Ecto neural progenitor cell (in vitro differentiated cells): ENCODE results near the gene MBP.
A peak's percentile ranks its signal among the peaks of the same experiment; 100 is the strongest.

Experiments used
- DNase-seq: peaks from one replicate; pipeline ENCODE4 v3.0.0-alpha.2; 2018; ENCODE audit warnings: low spot score

Gene MBP

DNA sequence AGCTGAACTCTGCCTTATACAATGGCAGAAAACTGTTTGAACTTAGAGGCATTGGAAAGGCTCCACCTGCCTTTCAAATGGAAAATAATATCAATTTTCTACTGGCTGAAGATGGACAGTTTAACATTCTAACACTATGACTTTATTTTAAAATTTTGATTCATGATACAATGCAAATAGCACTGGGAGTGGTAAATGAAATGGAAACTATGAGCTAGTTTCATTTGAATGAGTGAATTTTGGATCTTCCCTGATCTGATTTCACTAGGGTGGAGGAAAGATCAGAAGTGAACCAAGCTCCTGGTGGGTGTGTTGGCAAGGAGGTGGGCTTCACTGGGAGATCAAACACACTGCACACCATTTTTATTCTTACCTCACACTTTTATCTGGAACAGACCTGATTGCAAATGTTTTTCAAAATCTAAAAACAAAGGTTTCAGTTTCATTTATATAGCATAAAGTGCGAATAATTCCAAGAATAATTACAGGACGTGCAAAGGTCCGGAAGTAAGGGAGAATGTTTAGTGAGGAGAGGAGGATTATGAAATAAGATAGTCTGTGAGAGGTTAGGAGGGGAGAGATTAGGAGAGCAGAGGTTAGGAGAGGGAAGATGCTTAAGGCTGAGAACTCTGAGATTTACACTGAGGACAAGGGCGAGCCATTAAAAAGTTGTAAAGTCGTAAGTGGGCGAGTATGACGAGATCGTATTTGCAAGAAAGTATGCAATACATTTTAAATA, 18.6 kb upstream of the MBP start:
- no peak for DNase-seq

DNA sequence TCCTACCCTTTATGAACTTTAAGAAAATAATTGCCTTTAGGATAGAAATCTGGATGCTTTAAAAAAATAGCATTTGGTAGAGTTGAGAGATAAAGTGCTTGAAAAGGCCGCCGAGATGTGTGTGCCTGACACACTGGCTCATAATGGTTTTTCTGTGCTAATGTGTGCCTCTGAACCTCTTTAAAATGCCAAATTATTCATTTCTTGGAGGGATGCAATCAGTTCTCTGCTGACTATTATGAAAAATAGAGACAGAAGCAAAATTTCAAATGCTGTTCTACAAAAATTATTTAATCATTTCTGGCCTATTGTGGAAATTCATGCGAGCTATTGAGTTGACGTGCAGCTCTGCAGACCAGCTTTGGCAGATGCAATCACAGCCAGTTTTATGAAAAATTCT, 18.0 kb upstream of the MBP start:
- no peak for DNase-seq

DNA sequence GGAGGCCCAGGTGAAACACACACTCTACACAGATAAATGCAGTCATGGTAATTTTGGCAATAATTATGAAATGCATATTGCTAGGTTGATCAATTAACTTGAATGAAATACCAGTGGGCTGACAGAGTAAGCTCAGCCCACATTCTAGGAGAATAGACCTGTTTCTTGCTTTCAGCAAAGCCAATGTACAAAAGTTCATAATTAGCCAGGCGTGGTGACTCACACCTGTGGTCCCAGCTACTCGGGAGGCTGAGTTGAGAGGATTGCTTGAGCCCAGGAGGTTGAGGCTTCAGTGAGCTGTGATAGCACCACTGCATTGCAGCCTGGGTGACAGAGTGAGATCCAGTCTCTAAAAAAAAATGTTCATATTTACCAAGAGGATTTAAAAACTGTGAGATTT, 15.7 kb upstream of the MBP start:
- no peak for DNase-seq

DNA sequence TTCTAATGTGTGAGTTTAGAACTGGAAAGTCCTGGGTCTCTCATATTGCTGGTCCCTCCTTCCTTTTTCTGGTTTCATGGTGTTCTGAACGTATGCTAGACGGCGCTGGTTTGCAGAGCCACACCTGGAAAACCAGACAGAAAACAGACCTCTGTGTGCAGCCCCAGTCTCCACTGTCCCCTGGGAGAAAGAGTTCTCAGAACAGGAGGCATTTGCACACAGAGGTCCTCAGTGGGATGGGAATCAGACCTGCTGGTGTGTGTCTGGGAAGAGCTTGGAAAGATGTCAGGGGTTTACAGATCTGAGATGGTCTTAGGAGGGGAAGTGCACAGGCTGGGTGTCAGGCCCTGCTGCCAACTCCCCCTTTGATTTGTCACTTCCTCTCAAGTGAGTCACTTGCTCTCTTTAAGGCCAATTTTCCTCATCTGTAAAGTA, 14.9 kb upstream of the MBP start:
- no peak for DNase-seq

DNA sequence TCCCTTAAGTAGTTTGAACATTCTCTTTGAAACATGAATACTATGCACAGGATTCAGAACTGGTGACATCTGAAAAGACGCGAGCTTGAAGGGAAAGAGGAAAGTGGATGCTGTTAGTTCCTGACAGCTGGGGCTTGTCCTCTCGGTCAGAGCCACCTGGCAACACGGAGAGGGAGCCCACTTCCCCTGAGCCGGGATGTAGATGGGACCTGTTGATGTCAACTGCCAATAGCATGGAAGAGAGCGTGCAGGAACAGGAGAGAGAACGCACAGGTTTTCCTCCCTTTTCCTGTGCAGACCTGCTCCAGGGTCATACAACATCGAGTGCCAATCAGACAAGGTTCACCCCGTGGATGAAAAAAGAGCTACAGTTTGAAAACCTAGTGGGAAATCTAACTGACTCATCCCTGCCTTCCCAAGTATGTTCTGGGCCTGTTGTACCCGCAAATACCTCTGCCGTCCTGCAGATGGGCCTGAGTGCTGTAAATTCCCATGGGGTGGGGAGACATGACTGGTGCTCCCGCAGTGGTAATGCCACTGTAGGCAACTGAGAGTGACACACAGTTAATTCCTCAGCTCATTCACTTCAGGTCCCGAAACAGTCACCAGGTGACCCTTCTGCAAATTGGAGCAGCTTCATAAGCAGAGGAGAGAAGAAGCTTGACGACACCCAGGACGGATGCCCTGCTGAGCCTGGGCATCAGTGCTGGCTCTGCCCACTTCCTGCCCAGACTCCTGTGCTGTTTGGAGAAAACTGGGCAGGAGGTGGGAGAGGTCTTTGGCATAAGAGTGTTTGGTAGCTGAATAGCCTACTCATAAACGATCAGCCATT, 13.9 kb upstream of the MBP start:
- no peak for DNase-seq

DNA sequence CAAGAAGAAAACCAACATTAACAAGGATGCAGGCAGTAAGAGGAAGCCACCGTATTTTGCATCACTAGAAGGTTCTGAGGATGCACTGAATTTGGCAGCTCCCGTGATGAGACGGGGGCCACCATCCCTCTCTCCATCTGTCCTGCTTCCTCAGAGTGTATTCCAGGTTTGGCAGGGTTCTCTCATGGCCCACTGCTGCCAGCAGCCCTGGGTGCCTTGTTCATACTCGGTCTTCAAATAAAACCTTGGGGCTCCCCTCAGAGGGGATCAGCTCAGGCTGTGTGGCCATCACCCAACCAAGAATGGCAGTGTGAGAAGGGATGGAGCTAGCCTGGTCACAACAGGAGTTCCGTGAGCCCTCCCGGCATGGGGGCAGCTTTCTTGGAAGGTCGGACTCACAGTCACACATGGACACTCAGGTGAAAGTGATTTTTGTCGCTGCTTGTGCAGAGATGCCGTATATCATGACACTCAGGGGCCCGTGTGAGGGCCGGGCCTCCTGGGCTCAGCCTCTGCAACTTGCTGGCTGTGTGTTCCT, 12.8 kb upstream of the MBP start:
- DNase-seq, result no peak

DNA sequence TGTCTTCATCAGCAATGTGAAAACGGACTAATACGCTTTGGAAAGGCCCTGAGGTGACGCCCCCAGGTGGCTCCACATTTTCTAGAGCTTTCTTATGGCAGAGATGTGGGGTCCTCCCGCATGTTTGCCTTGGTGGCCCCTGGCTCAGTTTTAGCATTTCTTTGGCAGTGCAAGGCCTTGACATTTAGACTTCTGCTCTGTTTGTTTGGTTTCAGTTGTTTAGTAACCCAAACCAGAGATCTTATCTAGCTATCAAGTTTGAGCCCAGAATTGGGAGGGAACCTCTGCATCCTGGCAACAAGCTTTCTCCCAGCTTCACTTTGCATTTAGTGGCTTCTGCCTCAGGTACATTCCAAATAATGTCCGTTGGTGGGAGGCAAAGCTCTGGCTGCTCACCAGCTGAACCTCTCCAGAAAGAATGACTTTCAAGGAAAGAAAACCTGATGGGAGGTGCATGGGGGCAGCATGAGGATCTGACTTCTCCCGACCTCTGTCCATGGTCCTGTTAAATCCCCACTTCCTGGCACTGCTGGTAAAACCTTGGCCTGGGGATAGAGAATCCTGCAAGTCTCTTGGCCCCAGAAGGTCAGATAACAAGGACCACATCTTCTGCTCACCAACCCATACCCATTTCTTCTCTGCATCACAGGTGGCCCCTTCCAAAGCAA, 12.0 kb upstream of the MBP start:
- no peak for DNase-seq

DNA sequence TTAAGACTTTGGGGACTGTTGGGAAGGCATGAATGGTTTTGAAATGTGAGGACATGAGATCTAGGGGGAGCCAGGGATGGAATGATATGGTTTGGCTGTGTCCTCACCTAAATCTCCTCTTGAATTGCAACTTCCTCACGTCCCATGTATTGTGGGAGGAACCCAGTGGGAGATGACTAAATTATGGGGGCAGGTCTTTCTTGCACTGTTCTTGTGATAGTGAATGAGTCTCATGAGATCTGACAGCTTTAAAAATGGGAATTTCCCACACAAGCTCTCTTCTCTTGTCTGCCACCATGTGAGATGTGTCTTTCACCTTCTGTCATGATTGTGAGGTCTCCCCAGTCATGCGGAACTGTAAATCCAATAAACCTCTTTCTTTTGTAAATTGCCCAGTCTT, 11.5 kb upstream of the MBP start:
- DNase-seq, result no peak

DNA sequence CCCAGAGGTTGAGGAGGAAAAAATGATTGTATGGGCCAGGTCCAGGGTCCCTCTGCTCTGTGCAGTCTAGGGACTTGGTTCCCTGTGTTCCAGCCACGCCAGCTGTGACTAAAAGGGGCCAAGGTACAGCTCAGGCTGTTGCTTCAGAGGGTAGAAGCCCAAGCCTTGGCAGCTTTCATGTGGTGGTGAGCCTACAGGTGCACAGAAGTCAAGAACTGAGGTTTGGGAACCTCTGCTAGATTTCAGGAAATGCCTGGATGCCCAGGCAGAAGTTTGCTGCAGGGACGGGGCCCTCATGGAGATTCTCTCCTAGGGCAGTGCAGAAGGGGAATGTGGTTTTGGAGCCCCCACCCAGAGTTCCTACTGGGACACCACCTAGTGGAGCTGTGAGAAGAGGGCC, 10.6 kb upstream of the MBP start:
- DNase-seq, result no peak

DNA sequence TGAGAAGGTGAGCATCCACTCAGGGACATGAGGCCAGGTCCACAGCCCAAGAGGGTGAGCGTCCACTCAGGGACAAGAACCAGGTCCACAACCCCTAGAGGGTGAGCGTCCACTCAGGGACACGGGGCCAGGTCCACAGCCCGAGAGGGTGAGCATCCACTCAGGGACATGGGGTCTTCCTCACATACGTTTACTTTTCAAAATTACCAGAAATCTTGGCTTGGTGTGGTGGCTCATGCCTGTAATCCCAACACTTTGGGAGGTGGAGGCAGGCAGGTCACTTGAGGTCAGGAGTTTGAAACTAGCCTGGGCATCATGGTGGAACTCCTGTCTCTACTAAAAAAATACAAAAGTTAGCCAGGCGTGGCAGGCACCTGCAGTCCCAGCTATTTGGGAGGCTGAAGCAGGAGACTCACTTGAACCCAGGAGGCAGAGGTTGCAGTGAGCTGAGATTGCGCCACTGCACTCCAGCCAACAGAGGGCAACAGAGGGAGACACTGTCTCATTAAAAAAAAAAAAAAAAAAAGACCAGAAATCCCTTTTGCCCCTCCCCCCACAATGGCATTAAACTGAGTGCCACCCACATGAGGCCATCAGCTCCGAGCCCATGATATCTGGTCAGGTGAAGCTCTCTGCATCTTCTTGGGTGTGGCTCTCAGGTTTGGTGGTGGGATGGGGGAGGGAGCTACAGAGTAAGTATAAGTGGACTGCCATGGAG, 9.0 kb upstream of the MBP start:
- DNase-seq, result no peak

DNA sequence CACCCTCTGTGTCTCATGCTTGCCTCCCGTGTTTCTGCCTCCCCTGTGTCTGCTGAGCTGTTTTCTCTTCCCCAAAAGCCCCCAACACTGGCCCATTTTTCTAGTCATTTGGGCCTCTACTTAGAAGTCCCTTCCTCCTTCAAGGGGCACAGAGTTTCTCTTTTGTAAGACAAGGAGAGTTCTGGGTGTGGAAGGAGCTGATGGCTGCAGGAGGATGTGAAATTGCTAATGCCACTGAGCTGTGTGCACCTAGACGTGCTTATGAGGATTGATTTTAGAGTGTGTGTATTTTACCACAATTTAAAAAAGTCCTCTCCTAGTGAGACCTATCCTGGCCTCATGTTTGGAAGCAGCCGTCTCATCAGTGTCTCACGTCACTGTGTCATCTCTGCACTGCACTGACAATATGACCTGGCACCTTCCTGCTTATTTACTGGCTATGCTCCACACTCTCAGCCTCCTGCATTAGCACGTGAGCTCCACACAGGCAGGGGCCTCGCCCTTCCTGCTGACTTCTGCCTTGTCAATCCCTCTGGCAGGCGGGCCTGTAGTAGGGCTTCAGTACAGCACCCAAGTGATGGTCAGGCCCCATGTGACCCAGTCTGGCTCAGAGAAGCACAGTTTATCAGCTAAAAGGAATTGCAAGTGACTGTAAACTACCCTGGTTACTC, 8.0 kb upstream of the MBP start:
- no peak for DNase-seq

DNA sequence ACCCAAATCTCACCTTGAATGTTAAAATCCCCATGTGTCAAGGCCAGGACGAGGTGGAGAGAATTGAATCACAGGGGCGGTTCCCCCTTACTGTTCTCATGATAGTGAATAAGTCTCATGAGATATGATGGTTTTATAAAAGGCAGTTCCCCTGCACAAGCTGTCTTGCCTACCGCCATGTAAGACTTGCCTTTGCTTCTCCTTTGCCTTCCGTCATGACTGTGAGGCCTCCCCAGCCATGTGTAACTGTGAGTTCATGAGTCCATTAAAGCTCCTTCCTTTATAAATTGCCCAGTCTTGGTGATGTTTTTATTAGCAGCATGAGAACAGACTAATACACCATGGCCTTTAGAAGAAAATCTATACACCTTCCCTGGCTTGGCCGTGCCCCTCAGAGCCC, 7.4 kb upstream of the MBP start:
- DNase-seq, result no peak

DNA sequence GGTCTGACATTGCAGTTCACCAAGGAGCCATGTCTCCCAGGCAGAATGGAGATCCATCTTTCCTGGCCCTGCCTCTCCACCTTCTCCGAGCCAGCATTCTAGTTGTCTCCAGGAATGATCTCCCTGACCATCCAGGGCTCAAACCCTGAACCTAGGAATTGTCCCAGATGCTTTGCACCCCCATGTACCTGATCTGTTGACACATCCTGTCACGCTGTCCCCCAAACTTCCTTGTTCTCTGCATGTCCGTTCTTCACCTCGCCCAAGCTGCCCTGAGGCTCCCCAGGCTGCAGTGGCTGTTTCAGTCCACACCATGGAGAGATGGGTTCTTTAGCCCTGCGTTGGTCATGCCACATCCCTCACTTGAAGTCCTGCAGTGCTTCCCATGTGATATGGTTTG, 7.0 kb upstream of the MBP start:
- DNase-seq, result no peak

DNA sequence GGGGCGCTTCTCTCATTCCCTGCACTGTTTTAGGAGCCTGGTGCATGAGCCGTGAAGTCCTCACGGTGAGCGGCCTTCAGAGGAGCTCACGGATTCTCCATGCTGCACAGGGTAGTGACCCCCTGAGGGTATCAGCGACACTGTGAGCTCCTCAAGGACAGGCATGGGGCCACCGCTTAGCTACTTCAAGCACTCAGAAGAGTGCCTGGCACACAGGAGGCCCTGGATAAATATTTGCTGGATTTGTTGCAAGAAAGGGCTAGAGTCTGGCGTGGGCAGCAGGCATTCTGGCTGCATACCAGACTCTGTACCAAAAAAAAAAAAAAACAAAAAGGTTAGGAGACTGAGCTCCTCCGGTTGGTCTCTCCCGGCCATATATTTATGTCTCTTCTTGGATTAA, 5.7 kb upstream of the MBP start:
- DNase-seq, result no peak

DNA sequence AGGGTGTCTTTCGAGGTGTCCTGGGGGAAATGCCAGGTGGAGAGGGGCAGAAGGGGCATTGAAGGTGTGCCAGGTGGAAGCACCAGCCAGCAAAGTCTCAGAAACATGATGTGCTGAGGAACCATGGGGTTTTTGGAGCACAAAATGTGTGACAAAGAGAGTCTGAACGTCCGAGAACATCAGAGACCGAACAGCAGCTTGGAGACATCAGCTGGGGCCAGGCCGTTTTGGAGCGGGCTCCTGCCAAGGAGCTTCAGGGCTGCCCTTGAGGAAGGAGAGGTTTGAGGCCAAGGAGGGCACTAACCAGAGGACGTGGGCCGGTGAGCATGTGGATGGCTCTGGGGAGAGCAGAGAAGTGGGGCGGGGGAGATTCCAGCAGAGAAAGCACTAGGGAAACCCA, 5.3 kb upstream of the MBP start:
- no peak for DNase-seq

DNA sequence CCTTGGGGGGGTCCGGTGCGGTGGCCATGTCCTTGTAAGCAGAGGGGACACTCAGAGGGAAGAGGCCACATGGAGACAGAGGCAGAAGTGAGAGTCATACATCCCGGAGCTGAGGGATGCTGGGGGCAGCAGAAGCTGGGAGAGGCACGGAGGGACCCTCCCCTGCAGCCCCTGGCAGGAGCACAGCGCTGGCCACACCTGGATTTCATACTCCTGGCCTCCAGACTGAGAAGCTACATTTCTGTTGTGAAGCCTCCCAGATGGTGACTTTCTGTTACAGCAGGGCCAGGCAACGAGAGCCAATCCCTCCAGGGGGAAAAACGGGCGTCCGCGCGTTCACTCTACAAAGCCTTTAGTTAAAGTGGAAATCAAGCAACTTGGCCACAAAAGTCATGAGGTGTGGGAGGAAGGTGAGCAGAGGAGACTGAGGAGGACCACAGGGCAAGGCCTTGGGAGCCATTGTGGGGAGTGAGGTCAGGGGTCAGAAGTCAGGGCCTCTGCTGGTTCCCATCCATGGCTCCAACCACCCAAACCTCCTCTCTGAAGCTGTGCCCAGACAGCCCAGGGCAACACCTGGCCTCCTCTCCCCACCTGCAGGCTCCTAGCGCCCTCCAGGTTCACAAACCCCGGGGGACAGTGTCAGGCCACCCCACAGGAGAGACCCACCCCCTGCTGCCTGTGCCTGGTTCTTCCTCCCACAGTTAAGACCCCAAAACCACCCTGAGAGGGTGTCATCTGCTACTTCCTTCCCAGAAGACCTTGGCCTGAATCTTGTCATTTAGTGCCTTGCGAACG, 4.5 kb upstream of the MBP start:
- DNase-seq, result peak; percentile 28

DNA sequence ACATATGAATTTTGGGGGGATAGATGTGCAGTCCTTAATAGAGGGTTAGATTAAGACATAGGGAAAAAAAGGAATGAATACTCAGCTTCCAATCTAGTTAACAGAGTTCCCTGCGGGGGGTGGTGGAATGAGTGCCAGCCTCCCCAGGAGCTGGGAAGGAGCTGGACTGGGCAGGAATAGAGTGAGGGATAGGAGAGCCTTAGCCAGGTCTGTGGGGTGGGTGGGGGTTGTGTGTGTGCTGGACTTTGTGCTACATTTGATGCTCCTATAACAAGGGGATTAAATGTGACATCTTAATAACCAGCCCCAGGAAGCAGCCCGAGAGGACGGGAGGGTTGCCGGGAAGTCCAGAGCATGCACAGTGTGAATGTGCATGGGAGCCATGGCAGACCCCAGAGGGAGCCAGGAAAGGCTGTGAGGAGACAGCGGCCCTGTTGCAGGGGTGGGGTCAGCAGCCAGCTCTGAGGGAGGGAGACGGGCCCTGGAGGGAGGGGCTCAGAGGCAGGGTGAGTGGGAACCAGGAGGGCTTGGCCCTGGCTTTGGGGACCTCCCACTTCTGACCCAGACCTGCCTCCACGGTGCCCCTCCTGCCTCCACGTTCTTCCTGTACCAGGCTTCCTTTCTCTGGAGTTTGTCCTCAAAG, 3.6 kb upstream of the MBP start:
- no peak for DNase-seq

DNA sequence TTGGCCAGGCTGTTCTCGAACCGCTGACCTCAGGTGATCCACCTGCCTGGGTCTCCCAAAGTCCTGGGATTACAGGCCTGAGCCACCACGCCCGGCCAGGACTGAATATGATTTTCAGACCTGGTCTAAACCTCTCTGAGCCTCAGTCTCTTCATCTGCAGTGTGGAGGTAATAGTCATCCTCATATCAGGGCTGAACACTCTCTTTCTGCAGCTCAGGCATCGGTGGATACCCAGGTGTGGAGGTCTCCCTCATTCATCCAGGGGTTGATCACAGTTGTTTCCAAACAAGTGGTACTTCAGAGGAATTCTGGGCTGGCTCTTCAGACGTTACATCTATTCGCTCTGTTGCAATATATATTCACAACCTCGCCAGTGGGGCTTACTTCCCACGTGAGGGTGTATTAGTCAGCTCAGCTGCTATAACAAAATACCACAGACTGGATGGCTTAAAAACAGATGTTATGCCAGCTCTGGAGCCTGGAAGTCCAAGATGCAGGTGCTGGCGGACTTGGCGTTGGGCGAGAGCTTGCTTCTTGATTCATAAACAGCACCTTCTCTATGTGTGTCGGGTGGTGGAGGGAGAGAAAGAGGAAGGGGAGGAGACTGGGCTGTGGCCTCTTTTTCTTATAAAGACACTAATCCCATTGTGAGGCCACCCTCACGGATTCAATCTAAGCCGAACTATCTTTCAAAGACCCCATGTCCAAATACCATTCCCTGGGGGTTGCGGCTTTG, 2.9 kb upstream of the MBP start:
- no peak for DNase-seq

DNA sequence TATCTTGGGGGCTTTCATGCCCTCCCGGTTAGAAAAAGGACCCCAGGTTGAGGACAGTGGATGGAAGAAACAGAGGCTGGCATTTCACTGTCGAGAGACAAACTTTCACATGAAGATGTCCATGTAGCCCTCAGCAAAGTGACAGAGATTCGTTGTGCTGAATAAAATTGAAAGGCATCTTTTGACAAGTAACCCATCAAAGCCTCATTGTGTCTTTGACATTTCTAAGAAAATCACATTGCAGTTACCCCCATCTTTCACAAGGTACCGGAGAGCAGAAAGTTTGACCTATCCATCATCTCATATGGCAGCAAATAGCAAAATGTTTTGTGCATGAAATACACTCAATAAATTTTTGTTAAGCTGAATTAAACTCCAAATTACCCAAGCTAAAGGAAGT, 2.0 kb upstream of the MBP start:
- no peak for DNase-seq
